NCI-H2196 treated with DMSO at 0.1 percent for 48 hours (cell line): ENCODE measurements around the gene RAN.
"Not testable (repeated sequence)": the region's sequence is repeated elsewhere in the genome, so short reads cannot be mapped to it uniquely, and the experiment has no call there.

ENCODE experiments used
- DNase-seq: peaks from one replicate; lab custom pipeline; 2025; ENCODE audit not compliant: unreplicated experiment; lab: John Stamatoyannopoulos, UW

RAN gene

DNA sequence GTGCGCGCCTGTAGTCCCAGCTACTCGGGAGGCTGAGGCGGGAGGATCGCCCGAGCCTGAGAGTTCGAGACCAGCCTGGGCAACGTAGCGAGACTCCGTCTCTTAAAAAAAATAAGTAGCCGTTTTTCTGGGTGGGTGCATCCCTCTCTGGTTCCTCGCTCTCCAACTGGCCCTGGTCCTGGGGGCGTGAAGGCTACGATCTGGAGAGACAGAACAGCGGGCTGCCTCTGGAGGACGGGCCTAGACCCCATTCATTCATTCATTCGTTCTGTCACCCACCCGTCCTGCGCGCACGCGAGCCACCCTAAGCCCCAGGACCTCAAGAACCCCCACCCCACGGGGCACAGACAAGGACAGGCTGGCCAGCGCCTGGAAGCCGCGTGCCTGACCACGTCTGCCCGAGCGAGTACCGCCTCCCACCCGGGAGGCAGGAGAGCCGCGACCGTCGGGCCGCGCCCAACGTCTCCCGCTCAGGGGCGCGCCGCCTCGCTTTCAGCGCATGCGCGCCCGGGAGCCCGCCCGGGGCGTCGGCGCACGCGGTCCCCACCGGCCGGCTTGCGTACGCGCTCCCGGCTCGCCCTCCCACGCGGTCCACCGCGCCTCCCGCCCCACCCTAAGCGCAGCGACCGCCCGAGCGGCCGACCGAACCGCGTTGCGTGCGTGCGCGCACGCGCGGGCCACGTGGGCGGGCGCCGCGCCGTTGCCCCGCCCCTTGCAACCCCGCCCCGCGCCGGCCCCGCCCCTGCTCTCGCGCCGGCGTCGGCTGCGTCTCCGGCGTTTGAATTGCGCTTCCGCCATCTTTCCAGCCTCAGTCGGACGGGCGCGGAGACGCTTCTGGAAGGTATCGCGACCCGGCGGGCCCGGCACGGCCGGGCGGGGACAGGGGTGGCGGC lies at the start of gene RAN:
Gene RAN, plus strand, starts transcription at position 781 of the 893 bp plus-strand sequence. CDS start 528 bp downstream, outside the sequence.
- peak; percentile 86 for DNase-seq

DNA sequence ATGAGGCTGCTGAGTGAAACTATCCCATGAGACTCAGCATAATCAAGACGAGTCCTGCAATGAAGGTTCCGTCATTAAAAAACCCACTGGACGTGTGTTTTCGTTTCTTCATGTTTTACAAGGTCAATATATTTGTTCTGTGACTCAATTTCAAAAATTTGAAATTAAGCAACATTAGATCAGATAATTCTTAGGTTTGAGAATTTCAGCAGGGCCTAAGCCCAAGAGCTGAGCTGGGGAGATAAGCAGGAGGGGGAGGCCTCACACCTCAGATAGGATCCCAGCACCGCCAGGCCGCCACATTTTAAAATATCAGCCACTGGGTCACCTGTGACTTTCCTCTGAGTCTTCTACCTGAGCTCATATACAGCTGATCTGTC lies 46.1 kb upstream of the RAN start:
- DNase-seq = no peak

- DNase-seq = no peak
These were observed 45.6 kb upstream of the RAN start for GRCh38 chr12:130826151-130826801.

DNA sequence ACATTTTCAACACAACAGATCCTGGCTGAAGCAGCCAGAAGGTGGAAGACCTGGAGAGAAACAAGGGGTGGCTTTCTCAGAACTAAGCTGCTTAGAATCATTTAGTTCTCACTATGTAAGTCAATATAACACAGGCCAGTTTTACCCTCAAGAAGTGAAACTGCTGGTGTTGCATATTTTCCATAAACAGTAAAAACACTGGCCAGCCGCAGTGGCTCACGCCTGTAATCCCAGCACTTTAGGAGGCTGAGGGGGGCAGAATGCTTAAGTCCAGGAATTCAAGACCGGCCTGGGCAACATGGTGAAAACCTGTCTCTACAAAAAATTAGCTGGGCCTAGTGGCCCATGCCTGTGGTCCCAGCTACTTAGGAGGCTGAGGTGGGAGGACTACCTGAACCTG lies 44.4 kb upstream of the RAN start:
- no peak for DNase-seq

DNA sequence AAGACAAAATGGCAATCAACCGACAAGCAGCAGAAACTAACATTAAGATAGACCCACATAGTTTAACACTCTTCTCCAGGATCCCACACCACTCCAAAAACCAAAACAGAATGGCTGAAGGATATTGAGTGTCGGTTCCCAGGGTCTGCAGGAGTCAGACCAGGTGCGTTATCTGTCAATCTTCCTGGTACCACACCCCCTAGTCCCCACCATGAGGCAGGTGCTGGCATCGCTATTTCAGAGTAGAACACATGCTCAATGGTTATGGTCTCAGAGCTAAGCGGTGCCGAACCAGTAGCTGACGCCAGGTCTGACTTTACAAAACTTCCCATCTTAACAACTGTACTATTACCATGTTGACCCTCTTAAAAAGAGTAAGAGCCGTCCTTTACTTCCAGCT lies 43.0 kb upstream of the RAN start:
- no peak for DNase-seq

GRCh38 chr12:130829391-130830245 lies 42.2 kb upstream of the RAN start:
- DNase-seq = no peak

DNA sequence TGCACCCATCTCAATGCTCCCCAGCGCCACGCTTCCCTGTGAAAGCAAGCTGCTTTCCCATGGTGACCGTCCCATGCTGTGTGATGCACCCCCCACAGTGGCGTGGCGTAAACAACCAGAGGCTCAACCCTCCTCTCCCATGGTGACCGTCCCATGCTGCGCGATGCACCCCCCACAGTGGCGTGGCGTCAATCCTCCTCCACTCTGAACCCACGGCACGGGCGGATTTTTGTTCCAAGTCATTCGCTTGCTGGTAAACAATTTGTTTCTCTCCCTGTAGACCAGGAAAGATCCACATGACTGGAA lies 41.7 kb upstream of the RAN start:
- DNase-seq = no peak

GRCh38 chr12:130831246-130831645 lies 40.6 kb upstream of the RAN start:
- DNase-seq = no peak

DNA sequence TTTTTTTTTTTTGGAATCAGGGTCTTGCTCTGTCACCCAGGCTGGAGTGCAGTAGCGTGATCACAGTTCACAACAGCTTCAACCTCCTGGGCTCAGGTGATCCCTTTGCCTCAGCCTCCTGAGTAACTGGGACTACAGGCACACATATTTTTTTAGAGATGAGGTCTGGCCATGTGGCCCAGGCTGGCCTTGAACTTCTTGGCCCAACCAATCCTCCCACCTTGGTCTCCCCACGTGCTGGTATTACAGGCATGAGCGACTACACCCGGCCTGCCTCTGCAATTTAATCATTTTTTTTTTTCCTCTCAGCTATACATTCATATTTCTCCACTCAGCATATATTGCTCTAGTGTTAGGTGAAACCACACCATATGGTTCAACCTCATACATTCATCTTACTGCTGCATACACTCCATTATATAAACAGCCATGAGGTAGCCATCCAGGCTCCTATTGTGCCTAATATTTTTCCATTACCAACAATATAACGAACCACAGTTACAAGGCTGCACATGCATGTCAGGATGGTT lies 39.9 kb upstream of the RAN start:
- DNase-seq = no peak

GRCh38 chr12:130832561-130833209 lies 39.2 kb upstream of the RAN start:
- no peak for DNase-seq

DNA sequence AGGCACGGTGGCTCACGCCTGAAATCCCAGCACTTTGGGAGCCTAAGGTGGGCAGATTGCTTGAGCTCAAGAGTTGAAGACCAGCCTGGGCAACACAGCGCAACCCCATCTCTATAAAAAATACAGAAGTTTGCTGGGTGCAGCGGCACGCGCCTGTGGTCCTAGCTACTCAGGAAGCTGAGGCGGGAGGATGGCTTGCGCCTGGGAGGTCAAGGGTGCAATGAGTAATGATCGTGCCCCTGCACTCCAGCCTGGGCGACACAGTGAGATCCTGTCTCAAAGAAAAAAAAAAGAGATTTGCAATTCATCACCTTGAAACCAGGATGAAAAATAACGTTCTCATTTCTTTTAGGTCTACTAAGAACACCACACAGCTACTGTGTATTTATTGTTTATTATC lies 36.9 kb upstream of the RAN start:
- no peak for DNase-seq

DNA sequence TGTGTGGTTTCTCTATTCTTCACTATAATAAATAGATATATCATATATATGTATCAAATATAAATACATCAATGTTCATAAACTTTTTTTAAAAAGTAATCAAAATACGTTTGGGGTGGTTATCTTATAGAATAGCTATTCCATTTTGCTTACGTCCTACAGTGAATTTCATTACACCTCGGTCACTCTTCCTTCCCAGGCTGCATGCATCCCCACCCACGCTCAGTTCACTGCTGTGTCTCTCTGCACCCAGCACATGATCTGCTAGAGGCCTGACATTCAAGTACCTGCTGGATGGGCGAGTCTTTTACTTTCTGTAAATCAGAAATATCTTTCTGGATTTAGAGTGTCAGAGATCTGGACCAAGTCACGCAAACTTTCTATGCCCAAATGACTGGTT lies 36.4 kb upstream of the RAN start:
- DNase-seq = no peak

GRCh38 chr12:130838284-130838950 lies 33.4 kb upstream of the RAN start:
- no peak for DNase-seq

GRCh38 chr12:130838951-130839769 lies 32.7 kb upstream of the RAN start, which contains the start of gene STX2:
STX2 (minus strand) TSS chr12:130839250; CDS start chr12:130839099, 151 bp downstream.
- DNase-seq = peak; percentile 59

DNA sequence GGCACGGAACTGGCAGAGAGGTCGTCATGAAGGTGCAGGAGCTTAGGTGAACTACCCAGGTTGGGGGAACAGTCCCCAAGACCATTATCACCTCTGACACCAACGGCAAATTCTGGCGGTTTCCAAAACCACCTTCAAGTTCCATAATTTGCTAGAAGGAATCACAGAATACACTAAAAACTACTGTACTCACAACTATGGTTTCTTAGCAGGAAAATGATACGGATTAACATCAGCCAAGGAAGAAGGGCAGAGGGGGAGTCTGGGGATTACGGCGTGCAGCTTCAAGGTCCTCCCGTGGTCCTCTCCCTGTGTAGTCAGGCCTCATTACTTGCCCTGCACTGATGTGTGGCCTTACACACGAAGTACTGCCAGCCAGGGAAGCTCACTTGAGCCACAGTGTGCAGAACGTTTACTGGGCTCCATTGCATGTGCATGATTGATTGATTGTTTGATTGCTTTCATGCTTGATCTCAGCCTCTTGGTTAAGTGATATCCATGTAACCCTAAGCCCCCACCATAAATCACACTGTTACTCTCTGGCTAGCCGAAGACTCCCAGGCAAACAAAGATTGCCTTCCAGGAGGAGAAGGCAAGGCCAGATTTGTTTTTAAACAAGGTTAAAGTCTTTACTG lies 32.0 kb upstream of the RAN start:
- no peak for DNase-seq

DNA sequence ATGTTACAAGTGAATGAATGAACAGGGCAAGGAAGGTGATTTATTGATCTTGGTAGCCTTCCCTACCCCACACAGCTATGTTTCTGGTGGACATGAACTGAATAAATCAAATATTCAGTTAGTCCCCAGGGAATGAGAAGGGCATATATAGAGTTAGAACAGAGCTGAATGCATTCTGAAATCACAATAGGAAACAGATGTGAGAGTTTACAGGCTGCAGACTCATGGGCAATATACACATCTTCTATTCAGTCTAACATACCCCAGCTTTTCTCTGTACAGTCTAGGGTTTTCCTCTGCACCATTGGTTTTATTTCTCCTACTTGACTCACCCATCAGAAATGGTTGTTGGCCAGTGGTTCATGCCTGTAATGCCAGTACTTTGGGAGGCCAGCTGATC lies 25.5 kb upstream of the RAN start:
- DNase-seq = no peak

DNA sequence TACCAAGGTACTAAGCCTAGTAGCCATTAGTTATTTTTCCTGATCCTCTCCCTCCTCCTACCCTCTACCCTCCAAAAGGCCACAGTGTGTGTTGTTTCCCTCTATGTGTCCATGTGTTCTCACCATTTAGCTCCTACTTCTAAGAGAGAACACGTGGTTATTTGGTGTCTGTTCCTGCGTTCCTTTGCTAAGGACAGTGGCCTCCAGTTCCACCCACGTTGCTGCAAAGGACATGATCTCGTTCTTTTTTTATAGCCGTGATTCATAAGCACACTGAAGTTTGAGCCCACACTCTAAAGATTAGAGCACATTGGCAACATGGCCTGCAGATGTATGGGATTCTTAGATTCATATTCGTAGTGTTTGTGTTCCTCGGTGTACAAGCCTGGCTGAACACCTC lies 24.8 kb upstream of the RAN start:
- DNase-seq = no peak

DNA sequence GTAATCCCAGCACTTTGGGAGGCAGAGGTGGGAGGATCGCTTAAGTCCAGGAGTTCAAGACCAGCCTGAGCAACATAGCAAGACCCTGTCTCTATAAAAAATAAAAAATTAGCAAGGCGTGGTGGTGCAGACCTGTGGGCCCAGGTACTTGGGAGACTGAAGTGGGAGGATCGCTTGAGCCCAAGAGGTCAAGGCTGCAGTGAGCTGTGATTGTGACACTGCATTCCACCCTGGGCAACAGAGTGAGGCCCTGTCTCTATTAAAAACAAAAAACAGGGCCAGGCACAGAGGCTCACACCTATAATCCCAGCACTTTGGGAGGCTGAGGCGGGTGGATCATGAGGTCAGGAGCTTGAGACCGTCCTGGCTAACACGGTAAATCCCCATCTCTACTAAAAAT lies 23.8 kb upstream of the RAN start:
- not testable (repeated sequence) for DNase-seq

DNA sequence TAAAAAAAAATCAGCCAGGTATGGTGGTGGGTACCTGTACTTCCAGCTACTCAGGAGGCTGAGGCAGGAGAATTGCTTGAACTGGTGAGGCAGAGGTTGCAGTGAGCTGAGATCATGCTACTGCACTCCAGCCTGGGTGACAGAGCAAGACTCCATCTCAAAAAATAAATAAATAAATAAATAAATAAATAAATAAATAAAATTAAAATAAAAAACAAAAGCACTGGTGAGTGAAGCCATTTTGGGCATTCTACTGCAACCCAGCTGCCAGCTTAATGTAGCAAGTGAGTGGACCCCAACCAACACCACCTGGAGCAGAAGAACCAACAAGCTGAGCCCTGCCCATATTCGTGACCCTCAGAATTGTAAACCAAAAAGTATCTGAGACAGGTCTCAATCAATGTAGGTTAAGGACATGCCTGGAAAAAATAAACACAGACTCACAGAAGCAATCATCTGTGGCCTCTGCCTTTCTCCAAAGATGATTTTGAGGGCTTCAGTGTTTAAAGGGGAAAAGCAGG lies 23.0 kb upstream of the RAN start:
- not testable (repeated sequence) for DNase-seq
